ENCODE measurements around the gene BCAS1. TPM values are rescaled to one million over a fixed set of nuclear protein-coding genes. Genes with fewer than 3 reads are reported as not detected.

Gene BCAS1
- total RNA-seq, 1 donor from 2014 or later = 0.32 TPM

- TF ChIP-seq CTCF (IDR thresholded peaks at IDR 0.05; ENCODE audit: partially characterized antibody, unreplicated experiment) = no peak
- peaks cover 28% of the 10 kb centered on the region for H3K36me3 Mint-ChIP-seq (ENCODE audit: unreplicated experiment)
- DNase-seq = no peak
- no peaks in the 10 kb centered on the region for H3K4me1 Mint-ChIP-seq (ENCODE audit: low read depth, unreplicated experiment)
- H3K4me3 Mint-ChIP-seq (ENCODE audit: unreplicated experiment) = no peak overlapping the region
- H3K27ac Mint-ChIP-seq (ENCODE audit: unreplicated experiment) = no peak overlapping the region
- H3K9me3 Mint-ChIP-seq (ENCODE audit: unreplicated experiment) = peaks cover 6% of the 10 kb centered on the region
- no peaks in the 10 kb centered on the region for H3K27me3 Mint-ChIP-seq (ENCODE audit: unreplicated experiment)
Measured at GRCh38 chr20:54002056-54002575, 68.3 kb downstream of the BCAS1 start.

GRCh38 chr20:54000914-54001313 lies 69.5 kb downstream of the BCAS1 start:
- Mint-ChIP-seq H3K27ac (ENCODE audit: unreplicated experiment) (no peak overlapping the region), H3K9me3 (ENCODE audit: unreplicated experiment) (peaks cover 6% of the 10 kb centered on the region), H3K4me1 (ENCODE audit: low read depth, unreplicated experiment) (peaks cover 1% of the 10 kb centered on the region), H3K27me3 (ENCODE audit: unreplicated experiment) (peaks cover 4% of the 10 kb centered on the region), H3K36me3 (ENCODE audit: unreplicated experiment) (peaks cover 34% of the 10 kb centered on the region), H3K4me3 (ENCODE audit: unreplicated experiment) (no peak overlapping the region)
- no peak for DNase-seq
- no peak for TF ChIP-seq CTCF (IDR thresholded peaks at IDR 0.05; ENCODE audit: partially characterized antibody, unreplicated experiment)

DNA sequence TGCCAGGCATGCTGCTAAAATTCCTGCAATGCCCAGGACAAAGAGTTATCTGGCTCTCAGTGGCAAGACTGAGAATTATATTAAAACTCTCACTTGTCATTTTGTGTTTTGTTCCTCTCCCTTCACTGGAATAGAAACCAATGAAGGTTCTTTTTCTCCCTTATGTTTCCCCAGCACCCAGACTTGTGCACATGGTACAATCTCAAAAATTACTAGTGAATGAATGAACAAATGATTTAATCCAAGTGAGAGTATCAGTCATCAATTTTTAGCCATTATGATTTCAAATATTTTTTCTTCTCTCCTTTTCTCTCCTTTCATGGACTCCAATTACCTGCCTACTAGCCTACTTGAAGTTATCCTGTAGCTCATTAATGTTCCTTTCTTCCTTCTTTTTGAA lies 70.1 kb downstream of the BCAS1 start:
- no peak for DNase-seq
- Mint-ChIP-seq H3K27ac (ENCODE audit: unreplicated experiment) (no peak overlapping the region), H3K4me3 (ENCODE audit: unreplicated experiment) (no peak overlapping the region), H3K36me3 (ENCODE audit: unreplicated experiment) (peaks cover 34% of the 10 kb centered on the region), H3K9me3 (ENCODE audit: unreplicated experiment) (peaks cover 6% of the 10 kb centered on the region), H3K27me3 (ENCODE audit: unreplicated experiment) (peaks cover 4% of the 10 kb centered on the region), H3K4me1 (ENCODE audit: low read depth, unreplicated experiment) (peaks cover 2% of the 10 kb centered on the region)
- no peak for TF ChIP-seq CTCF (IDR thresholded peaks at IDR 0.05; ENCODE audit: partially characterized antibody, unreplicated experiment)

GRCh38 chr20:53999077-53999476 lies 71.3 kb downstream of the BCAS1 start:
- no peak for DNase-seq
- Mint-ChIP-seq H3K9me3 (ENCODE audit: unreplicated experiment) (peaks cover 6% of the 10 kb centered on the region), H3K4me1 (ENCODE audit: low read depth, unreplicated experiment) (peaks cover 2% of the 10 kb centered on the region)

More at GRCh38 chr20:53999077-53999476, 71.3 kb downstream of the BCAS1 start:
- peaks cover 34% of the 10 kb centered on the region for H3K36me3 Mint-ChIP-seq (ENCODE audit: unreplicated experiment)
- H3K4me3 Mint-ChIP-seq (ENCODE audit: unreplicated experiment) = no peak overlapping the region
- no peak for TF ChIP-seq CTCF (IDR thresholded peaks at IDR 0.05; ENCODE audit: partially characterized antibody, unreplicated experiment)
- no peak overlapping the region for H3K27ac Mint-ChIP-seq (ENCODE audit: unreplicated experiment)
- peaks cover 4% of the 10 kb centered on the region for H3K27me3 Mint-ChIP-seq (ENCODE audit: unreplicated experiment)

All from glutamatergic neuron (in vitro differentiated cells).